Measurements from ENCODE around the gene ELAPOR1.

Gene ELAPOR1

DNA sequence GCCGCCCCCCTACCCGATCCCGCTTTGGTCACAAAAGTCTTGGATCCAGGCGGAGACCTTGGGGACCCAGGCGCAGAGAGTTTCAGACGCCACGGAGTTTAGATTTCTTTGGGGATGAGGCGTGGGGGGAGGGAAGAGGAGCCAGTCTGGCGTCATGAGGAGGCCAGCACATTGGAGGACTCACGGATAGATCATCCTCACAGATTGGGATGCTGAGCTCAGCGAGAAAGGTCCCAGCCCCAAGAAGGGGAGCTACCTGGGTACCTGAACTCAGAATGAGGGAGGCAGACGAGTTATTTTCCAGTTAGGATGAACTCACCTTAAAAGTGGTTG lies 393 bp downstream of the ELAPOR1 start:
- no peaks in the 10 kb centered on the region; the same call in 1 of the 2 replicates for H3K27me3 ChIP-seq (replicated peaks; ENCODE audit: insufficient read depth, low read length)
- no peak overlapping the region for H3K9ac ChIP-seq (ENCODE audit: low read length)
- no peaks in the 10 kb centered on the region for H3K9me2 ChIP-seq (replicated peaks; ENCODE audit: insufficient read depth, low read length)
- H3K4me3 ChIP-seq (ENCODE audit: low read length), result no peak overlapping the region
- peak overlapping the region; percentile 32; the same call in 1 of the 2 replicates for H3K4me2 ChIP-seq (ENCODE audit: low read depth, low read length)
- H3K9me3 ChIP-seq (replicated peaks; ENCODE audit: insufficient read depth, low read length), result no peaks in the 10 kb centered on the region
- H2AFZ ChIP-seq (ENCODE audit: low read length), result no peak overlapping the region
- H3K79me2 ChIP-seq (ENCODE audit: low read length), result no peaks in the 10 kb centered on the region
- no peaks in the 10 kb centered on the region for H3K36me3 ChIP-seq (replicated peaks; ENCODE audit: insufficient read depth, low read length)
- DNase-seq, result no peak
- no peak overlapping the region for H3K27ac ChIP-seq (ENCODE audit: low read length)
- no peaks in the 10 kb centered on the region for H4K20me1 ChIP-seq (ENCODE audit: insufficient read depth, low read length)
- H3F3A ChIP-seq (ENCODE audit: insufficient read depth, low read length), result no peaks in the 10 kb centered on the region
- TF ChIP-seq, protein P1, sequence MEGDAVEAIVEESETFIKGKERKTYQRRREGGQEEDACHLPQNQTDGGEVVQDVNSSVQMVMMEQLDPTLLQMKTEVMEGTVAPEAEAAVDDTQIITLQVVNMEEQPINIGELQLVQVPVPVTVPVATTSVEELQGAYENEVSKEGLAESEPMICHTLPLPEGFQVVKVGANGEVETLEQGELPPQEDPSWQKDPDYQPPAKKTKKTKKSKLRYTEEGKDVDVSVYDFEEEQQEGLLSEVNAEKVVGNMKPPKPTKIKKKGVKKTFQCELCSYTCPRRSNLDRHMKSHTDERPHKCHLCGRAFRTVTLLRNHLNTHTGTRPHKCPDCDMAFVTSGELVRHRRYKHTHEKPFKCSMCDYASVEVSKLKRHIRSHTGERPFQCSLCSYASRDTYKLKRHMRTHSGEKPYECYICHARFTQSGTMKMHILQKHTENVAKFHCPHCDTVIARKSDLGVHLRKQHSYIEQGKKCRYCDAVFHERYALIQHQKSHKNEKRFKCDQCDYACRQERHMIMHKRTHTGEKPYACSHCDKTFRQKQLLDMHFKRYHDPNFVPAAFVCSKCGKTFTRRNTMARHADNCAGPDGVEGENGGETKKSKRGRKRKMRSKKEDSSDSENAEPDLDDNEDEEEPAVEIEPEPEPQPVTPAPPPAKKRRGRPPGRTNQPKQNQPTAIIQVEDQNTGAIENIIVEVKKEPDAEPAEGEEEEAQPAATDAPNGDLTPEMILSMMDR (IDR thresholded peaks at IDR 0.05; ENCODE audit: low read length), result no peak
- no peak for TF ChIP-seq EZH2phosphoT487 (IDR thresholded peaks at IDR 0.05; ENCODE audit: low read length)
- no peak for TF ChIP-seq EZH2 (optimal IDR thresholded peaks at IDR 0.05; ENCODE audit: low read depth, low read length)
- no peaks in the 10 kb centered on the region for H3K4me1 ChIP-seq (ENCODE audit: low read length)

DNA sequence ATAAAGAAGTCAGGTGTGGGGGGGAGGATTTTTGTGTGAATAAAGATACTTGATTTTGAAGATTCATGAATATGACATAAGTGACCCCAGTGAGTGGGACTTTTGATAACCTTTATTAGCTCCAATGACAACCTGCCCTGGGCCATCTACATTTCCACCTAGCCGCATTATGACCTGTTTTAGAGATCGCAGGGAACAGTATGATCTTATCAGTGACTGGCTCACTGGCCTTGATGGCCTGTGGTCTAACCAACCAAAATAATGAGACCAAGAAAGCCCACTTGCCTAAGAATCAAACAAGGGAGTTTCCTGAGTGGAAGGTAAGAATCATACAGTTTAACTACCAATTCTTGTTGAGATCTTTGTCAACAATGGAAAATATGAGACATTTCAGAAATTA lies 1.8 kb downstream of the ELAPOR1 start:
- no peak for DNase-seq
- Histone ChIP-seq H3K9me2 (replicated peaks; ENCODE audit: insufficient read depth, low read length) (no peaks in the 10 kb centered on the region), H3K79me2 (ENCODE audit: low read length) (no peaks in the 10 kb centered on the region), H3K27ac (ENCODE audit: low read length) (no peak overlapping the region), H3K27me3 (replicated peaks; ENCODE audit: insufficient read depth, low read length) (no peaks in the 10 kb centered on the region; the same call in 1 of the 2 replicates), H3K4me3 (ENCODE audit: low read length) (no peak overlapping the region), H3K4me1 (ENCODE audit: low read length) (no peaks in the 10 kb centered on the region), H3K36me3 (replicated peaks; ENCODE audit: insufficient read depth, low read length) (no peaks in the 10 kb centered on the region), H2AFZ (ENCODE audit: low read length) (no peak overlapping the region), H3F3A (ENCODE audit: insufficient read depth, low read length) (no peaks in the 10 kb centered on the region), H3K9ac (ENCODE audit: low read length) (no peak overlapping the region), H3K4me2 (ENCODE audit: low read depth, low read length) (no peak overlapping the region), H4K20me1 (ENCODE audit: insufficient read depth, low read length) (no peaks in the 10 kb centered on the region), H3K9me3 (replicated peaks; ENCODE audit: insufficient read depth, low read length) (no peaks in the 10 kb centered on the region)
- TF ChIP-seq EZH2phosphoT487 (IDR thresholded peaks at IDR 0.05; ENCODE audit: low read length) (no peak), EZH2 (optimal IDR thresholded peaks at IDR 0.05; ENCODE audit: low read depth, low read length) (no peak)

DNA sequence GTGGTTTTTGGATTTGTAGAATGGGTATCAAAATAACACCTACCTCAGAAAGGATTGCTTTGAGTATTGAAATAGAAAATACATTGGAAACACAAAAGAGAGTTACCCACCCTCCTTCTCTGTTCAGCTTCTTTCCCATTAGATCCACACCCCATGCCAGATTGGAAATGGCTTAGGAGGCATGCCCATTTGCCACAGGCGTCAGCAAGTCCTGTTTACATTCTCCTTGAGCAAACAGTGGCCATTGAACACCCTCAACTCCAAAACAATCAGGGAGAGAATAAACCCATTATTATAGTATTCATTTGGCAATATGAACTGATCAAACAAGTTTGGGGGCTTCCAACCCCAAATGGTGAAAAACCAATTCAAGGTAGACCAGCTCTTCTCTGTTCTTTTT lies 2.4 kb downstream of the ELAPOR1 start:
- no peaks in the 10 kb centered on the region for H3K9me3 ChIP-seq (replicated peaks; ENCODE audit: insufficient read depth, low read length)
- H3K9me2 ChIP-seq (replicated peaks; ENCODE audit: insufficient read depth, low read length), result no peaks in the 10 kb centered on the region
- H3F3A ChIP-seq (ENCODE audit: insufficient read depth, low read length), result no peaks in the 10 kb centered on the region
- H3K27me3 ChIP-seq (replicated peaks; ENCODE audit: insufficient read depth, low read length), result no peaks in the 10 kb centered on the region; the same call in 1 of the 2 replicates
- no peaks in the 10 kb centered on the region for H3K36me3 ChIP-seq (replicated peaks; ENCODE audit: insufficient read depth, low read length)
- H3K4me3 ChIP-seq (ENCODE audit: low read length), result no peak overlapping the region
- no peaks in the 10 kb centered on the region for H3K79me2 ChIP-seq (ENCODE audit: low read length)
- H2AFZ ChIP-seq (ENCODE audit: low read length), result no peak overlapping the region
- no peaks in the 10 kb centered on the region for H3K4me1 ChIP-seq (ENCODE audit: low read length)
- no peak for DNase-seq
- no peak overlapping the region for H3K27ac ChIP-seq (ENCODE audit: low read length)
- no peak overlapping the region for H3K9ac ChIP-seq (ENCODE audit: low read length)
- H3K4me2 ChIP-seq (ENCODE audit: low read depth, low read length), result no peak overlapping the region
- no peaks in the 10 kb centered on the region for H4K20me1 ChIP-seq (ENCODE audit: insufficient read depth, low read length)
- no peak for TF ChIP-seq EZH2 (optimal IDR thresholded peaks at IDR 0.05; ENCODE audit: low read depth, low read length)

DNA sequence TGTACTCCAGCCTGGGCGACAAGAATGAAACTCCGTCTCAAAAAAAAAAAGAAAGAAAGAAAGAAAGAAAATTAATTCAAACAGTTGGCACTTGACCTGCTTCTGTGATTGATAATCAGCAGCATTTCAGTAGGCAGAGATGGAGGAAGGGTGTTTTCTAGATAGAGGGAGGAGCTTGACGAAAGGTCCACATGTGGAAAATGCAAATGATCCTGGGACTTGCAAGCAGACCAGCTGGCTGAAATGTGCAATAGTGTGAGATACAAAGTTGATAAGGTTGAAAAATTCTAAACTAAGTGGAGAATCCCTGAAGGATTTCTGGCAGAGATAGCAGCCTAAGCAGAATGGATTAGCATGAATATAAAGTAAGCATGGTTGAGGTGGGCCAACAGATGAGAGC lies 4.2 kb downstream of the ELAPOR1 start:
- no peak for TF ChIP-seq EZH2phosphoT487 (IDR thresholded peaks at IDR 0.05; ENCODE audit: low read length)
- H3K4me3 ChIP-seq (ENCODE audit: low read length), result no peak overlapping the region
- DNase-seq, result no peak

DNA sequence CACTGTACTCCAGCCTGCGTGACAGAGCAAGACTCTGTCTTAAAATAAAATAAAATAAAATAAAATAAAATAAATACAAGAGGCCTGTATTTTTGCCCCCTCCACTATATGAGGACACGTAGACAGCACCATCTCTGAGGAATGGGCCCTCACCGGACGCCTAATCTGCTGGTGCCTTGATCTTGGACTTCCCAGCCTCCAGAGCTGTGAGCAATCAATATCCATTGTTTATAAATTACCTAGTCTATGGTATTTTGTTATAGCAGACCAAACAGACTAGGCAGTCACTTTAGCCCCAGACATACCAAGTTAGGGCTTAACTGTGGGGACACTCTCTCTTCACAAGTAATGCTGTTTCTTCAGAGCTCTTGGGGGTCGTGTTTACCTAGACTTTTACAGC lies 6.4 kb downstream of the ELAPOR1 start:
- Histone ChIP-seq H2AFZ (ENCODE audit: low read length) (no peak overlapping the region), H3K4me2 (ENCODE audit: low read depth, low read length) (no peak overlapping the region), H3K79me2 (ENCODE audit: low read length) (no peaks in the 10 kb centered on the region), H3K27ac (ENCODE audit: low read length) (no peak overlapping the region), H3K27me3 (replicated peaks; ENCODE audit: insufficient read depth, low read length) (no peaks in the 10 kb centered on the region), H4K20me1 (ENCODE audit: insufficient read depth, low read length) (no peaks in the 10 kb centered on the region), H3K9me3 (replicated peaks; ENCODE audit: insufficient read depth, low read length) (no peaks in the 10 kb centered on the region), H3K9ac (ENCODE audit: low read length) (no peak overlapping the region), H3F3A (ENCODE audit: insufficient read depth, low read length) (no peaks in the 10 kb centered on the region), H3K9me2 (replicated peaks; ENCODE audit: insufficient read depth, low read length) (no peaks in the 10 kb centered on the region), H3K4me3 (ENCODE audit: low read length) (no peak overlapping the region), H3K4me1 (ENCODE audit: low read length) (no peaks in the 10 kb centered on the region), H3K36me3 (replicated peaks; ENCODE audit: insufficient read depth, low read length) (no peaks in the 10 kb centered on the region)
- DNase-seq, result no peak
- no peak for TF ChIP-seq EZH2 (optimal IDR thresholded peaks at IDR 0.05; ENCODE audit: low read depth, low read length)
- no peak for TF ChIP-seq EZH2phosphoT487 (IDR thresholded peaks at IDR 0.05; ENCODE audit: low read length)
- TF ChIP-seq, protein P1 (IDR thresholded peaks at IDR 0.05; ENCODE audit: low read length), result no peak

More for the DNA sequence above, 4.2 kb downstream of the ELAPOR1 start:
- H3K27me3 ChIP-seq (replicated peaks; ENCODE audit: insufficient read depth, low read length), result no peaks in the 10 kb centered on the region; the same call in 1 of the 2 replicates
- no peak overlapping the region for H3K27ac ChIP-seq (ENCODE audit: low read length)
- H3K9me2 ChIP-seq (replicated peaks; ENCODE audit: insufficient read depth, low read length), result no peaks in the 10 kb centered on the region
- no peaks in the 10 kb centered on the region for H3K36me3 ChIP-seq (replicated peaks; ENCODE audit: insufficient read depth, low read length)
- no peaks in the 10 kb centered on the region for H4K20me1 ChIP-seq (ENCODE audit: insufficient read depth, low read length)
- H3K79me2 ChIP-seq (ENCODE audit: low read length), result no peaks in the 10 kb centered on the region
- H3F3A ChIP-seq (ENCODE audit: insufficient read depth, low read length), result no peaks in the 10 kb centered on the region
- H2AFZ ChIP-seq (ENCODE audit: low read length), result no peak overlapping the region
- H3K4me1 ChIP-seq (ENCODE audit: low read length), result no peaks in the 10 kb centered on the region
- H3K9me3 ChIP-seq (replicated peaks; ENCODE audit: insufficient read depth, low read length), result no peaks in the 10 kb centered on the region
- H3K4me2 ChIP-seq (ENCODE audit: low read depth, low read length), result no peak overlapping the region
- no peak overlapping the region for H3K9ac ChIP-seq (ENCODE audit: low read length)
